ENCODE measurements around the gene KCNK7.

GRCh38 chr11:65548395-65548794 is 47.2 kb downstream of the KCNK7 start:
- TF ChIP-seq, protein P1, sequence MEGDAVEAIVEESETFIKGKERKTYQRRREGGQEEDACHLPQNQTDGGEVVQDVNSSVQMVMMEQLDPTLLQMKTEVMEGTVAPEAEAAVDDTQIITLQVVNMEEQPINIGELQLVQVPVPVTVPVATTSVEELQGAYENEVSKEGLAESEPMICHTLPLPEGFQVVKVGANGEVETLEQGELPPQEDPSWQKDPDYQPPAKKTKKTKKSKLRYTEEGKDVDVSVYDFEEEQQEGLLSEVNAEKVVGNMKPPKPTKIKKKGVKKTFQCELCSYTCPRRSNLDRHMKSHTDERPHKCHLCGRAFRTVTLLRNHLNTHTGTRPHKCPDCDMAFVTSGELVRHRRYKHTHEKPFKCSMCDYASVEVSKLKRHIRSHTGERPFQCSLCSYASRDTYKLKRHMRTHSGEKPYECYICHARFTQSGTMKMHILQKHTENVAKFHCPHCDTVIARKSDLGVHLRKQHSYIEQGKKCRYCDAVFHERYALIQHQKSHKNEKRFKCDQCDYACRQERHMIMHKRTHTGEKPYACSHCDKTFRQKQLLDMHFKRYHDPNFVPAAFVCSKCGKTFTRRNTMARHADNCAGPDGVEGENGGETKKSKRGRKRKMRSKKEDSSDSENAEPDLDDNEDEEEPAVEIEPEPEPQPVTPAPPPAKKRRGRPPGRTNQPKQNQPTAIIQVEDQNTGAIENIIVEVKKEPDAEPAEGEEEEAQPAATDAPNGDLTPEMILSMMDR (conservative IDR thresholded peaks at IDR 0.05; ENCODE audit: low read depth, low read length), result no peak
- no peak for TF ChIP-seq EZH2phosphoT487 (IDR thresholded peaks at IDR 0.05; ENCODE audit: borderline replicate concordance, low read length)
